HG03378 (cell line): ENCODE data around the gene CCDC137.

Source experiments
- ATAC-seq: cut with Tn5 transposase; IDR thresholded peaks from one replicate; pipeline ENCODE4 v1.9.1; 2021; ENCODE audit warnings: mild to moderate bottlenecking, moderate library complexity; ENCODE audit not compliant: unreplicated experiment

Gene CCDC137

GRCh38 chr17:81682565-81683207 is 16.1 kb downstream of the CCDC137 start:
- no peak for ATAC-seq

- no peak for ATAC-seq
These were observed 16.7 kb downstream of the CCDC137 start for GRCh38 chr17:81683208-81683583.

- peak; percentile 91 for ATAC-seq
These were observed 17.3 kb downstream of the CCDC137 start, which contains the start of the genes ARL16 and HGS for GRCh38 chr17:81683584-81684441. Gene ARL16 (minus strand): TSS chr17:81683797. CDS start chr17:81683753, 44 bp downstream. Gene HGS (plus strand): TSS chr17:81684011. CDS start chr17:81684067, 56 bp downstream.

DNA sequence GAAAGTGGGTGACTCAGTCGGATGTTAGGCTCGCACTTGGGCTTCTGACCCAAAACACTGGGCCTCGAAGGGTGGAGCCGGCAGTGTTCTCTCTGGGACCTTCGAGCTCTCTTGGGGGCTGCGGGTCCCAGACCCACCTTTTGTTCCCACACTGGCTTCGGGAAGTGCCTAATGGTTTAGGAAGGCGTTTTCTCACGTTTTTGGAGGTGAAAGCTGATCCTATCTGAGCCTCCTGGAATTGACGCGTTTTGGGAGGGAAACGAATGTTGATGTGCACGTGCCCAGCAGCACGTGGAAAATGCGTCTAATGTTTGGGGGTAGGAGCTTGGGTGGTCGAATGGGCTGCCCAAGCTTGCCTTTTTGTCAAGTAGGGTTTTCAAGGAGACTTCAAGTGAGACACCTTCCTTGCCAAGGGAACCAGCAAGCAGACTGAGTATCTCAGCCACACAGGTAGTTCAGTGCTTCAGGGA is 17.9 kb downstream of the CCDC137 start:
- ATAC-seq = no peak

- ATAC-seq = no peak
These were observed 18.6 kb downstream of the CCDC137 start for GRCh38 chr17:81685108-81685507.

DNA sequence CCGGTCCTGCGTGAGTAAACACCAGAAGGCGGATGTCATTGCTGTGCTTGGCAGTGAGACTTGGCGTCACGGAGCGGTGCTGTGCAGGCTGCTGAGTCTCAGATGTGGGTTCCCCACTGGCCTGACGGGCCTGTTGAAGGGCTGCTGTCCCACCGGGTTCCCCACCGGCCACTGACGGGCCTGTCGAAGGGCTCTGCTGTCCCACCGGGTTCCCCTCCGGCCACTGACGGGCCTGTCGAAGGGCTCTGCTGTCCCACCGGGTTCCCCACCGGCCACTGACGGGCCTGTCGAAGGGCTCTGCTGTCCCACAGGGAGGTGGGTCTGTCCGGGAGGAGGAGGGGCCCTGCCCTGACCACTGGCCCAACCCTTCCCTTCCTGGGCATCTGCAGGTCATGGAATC is 20.1 kb downstream of the CCDC137 start:
- ATAC-seq = no peak

- ATAC-seq = no peak
These were observed 21.4 kb downstream of the CCDC137 start for GRCh38 chr17:81687770-81688541.

DNA sequence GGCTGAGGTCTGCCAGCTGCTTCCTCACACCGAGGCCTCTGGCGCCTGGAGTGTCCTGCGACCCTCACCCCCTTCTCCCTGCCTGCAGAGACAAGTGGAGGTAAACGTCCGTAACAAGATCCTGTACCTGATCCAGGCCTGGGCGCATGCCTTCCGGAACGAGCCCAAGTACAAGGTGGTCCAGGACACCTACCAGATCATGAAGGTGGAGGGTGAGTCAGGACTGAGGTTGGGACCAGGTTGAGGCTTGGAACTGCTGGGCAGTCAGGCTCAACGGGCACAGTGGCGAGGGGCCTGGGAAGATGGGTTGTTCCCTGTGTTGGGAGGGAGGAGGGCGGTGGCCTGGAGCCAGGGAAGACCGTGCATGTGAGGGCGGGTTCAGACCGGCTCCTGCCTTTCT is 22.1 kb downstream of the CCDC137 start:
- no peak for ATAC-seq

DNA sequence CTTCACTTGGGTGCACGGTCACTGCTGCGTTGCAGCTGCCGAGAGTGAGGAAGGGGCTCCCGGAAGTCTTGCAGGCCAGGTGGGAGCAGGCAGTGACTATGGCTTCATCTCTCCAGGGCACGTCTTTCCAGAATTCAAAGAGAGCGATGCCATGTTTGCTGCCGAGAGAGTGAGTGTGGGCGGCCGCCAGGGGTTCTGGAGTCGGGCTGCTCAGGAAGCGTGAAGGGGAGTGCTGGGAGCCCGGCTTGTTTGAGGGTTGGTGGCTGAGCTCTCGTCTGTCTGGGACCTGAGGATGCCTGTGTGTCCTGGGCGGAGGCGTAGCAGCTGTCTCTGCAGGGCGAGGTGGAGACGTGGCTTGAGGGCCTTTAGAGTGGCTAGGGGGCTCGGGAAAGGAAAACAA is 23.5 kb downstream of the CCDC137 start:
- no peak for ATAC-seq

- no peak for ATAC-seq
These were observed 24.0 kb downstream of the CCDC137 start for GRCh38 chr17:81690549-81690948.

GRCh38 chr17:81691196-81691595 is 24.7 kb downstream of the CCDC137 start:
- no peak for ATAC-seq

DNA sequence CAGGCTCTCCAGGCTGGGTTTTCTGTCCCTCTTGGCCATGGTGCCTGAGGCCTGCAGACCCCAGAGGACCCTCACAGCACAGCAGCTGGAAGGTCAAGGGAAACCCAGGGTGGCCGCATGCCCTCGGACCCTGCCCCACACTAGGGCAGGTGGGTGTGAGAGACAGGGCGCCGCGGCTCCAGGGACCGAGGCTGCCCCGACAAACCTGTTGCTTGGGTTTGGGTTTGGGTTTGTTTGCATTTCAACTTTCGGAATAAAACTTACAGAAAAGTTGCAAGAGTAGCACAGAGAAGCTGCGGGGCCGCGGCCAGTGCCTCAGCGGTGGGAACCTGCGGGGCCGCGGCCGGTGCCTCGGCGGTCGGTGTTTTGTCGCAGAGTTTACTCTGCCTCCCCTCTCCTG is 25.1 kb downstream of the CCDC137 start:
- no peak for ATAC-seq

- no peak for ATAC-seq
These were observed 27.1 kb downstream of the CCDC137 start for GRCh38 chr17:81693509-81694210.

GRCh38 chr17:81694810-81695209 is 28.3 kb downstream of the CCDC137 start:
- ATAC-seq = no peak

DNA sequence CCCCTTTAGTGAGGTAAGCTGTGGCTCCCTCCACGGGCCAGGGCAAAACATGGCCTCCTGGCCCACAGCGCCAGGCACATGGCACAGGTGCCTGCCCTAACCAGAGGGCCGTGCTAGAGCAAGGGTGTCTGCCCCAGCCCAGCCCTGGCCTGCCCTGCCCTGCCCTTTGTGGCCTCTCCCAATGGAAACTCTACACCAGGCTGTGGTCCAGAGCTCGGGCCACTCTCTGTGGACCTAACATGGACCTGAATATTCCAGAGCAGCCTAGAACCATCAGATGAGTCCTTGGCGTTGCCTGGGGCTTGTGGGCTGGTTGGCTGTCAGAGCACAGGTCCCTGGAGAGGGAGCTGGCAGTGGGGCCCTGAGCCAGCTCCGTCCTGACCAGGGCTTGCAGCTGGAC is 28.7 kb downstream of the CCDC137 start:
- no peak for ATAC-seq

DNA sequence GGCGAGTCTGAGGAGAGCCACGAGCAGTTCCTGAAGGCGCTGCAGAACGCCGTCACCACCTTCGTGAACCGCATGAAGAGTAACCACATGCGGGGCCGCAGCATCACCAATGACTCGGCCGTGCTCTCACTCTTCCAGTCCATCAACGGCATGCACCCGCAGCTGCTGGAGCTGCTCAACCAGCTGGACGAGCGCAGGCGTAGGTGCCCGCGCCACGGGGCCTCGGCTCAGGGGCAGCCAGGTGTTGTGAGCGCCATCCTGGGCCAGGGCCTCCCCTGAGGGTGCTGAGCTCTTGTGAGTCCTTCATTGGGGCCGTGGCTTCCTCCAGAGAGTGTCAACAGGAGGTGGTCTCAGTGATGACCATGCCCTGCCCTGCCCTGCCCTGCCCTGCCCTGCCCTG is 29.3 kb downstream of the CCDC137 start:
- no peak for ATAC-seq

DNA sequence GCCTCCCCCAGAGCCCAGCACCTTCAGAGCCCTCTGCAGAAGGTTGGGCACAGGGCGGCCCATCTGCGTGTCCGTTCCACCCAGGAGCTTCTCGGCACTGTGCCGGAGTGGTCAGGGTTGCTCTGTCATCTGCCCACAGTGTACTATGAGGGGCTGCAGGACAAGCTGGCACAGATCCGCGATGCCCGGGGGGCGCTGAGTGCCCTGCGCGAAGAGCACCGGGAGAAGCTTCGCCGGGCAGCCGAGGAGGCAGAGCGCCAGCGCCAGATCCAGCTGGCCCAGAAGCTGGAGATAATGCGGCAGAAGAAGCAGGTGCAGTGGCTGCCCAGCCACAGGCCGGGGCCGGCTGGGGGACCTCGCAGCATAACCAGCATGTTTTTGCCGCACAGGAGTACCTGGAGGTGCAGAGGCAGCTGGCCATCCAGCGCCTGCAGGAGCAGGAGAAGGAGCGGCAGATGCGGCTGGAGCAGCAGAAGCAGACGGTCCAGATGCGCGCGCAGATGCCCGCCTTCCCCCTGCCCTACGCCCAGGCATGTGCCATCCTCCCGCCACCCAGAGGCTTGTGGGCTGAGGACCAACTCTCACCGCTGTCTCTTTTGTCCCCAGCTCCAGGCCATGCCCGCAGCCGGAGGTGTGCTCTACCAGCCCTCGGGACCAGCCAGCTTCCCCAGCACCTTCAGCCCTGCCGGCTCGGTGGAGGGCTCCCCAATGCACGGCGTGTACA is 29.8 kb downstream of the CCDC137 start:
- no peak for ATAC-seq

- ATAC-seq = no peak
These were observed 30.9 kb downstream of the CCDC137 start for GRCh38 chr17:81697261-81698044.
